Heart left ventricle (tissue), 13 donors: Measurements from ENCODE around the gene OLIG1.

Experiments used
- CTCF ChIP-seq, 12 donors: fragments of 200-600 bp; sonication (generic) in 4 of 12; IDR thresholded peaks; one replicate each; pipeline versions ENCODE4 v1.5.0 to v1.8.0; 2018 to 2022; ENCODE audit warnings: antibody characterized with exemption in 12 of 12, mild to moderate bottlenecking in 5 of 12
- POLR2A ChIP-seq, 2 donors: fragments of 450-650 bp; IDR thresholded peaks; one replicate each; pipeline ENCODE4 v1.6.1; 2017; ENCODE audit warnings: antibody characterized with exemption in 2 of 2, mild to moderate bottlenecking in 2 of 2, moderate library complexity in 2 of 2
- donor health status: ischemic (EF 13 %, LVEDD 7.1; RV severe dilation, severe dysfunction).
- donor health status: DM: no; HTN: yes; CAD: no.
- donor health status: DM: no; HTN: no; CAD: no.
- donor health status: ischemic (EF 25% LVEDD 6.9; RV normal size, moderate dysfunction).
- donor health status: ischemic (EF 25% LVEDD 5.7; RV mildly dilated, moderate dysfunction).
- donor health status: ischemic (EF 35%, LVEDD 5.7; RV mildly dilated, moderate dysfunction).
- donor health status: nonischemic (EF 11% LVEDD 7.7; RV severe dilation, severe dysfunction).
- donor health status: DM: yes; HTN: yes; CAD: no.
- donor health status: PGD.
- donor health status: ischemic (EF 29% LVEDD 5.4; RV normal size, mild dysfunction).
- donor health status: nonischemic (EF 23%, LVEDD 6.1; RV moderate dilation, normal function).

DNA sequence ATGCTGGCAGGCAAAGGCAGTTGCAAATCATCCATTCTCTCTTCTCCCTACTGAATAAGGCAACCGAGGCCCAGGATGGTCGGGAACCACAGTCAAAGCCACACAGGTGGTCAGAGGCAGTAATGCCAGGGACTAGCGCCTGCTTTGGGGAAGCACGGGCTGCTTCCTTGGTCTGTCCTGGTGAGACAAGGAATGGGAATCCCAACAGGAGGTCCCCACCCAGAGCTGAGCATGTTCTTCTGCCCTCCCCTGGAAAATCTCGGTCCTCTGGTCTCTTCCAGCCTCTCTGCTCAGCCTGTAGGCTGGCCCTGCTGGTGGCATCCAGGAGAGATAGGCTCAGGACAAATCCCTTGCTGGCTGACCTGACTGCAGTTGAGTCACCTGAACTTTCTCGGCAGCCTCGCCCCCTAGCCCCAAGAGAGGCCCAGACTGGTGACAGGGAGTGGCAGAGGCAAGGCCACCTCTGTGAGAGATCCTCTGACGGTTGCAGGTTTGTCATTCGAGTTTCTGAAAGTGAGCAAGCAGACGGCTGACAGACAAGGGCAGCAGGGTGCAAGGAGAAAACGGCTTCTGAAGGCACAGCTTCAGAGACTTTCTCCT, 5.8 kb downstream of the OLIG1 start:
- TF ChIP-seq CTCF (IDR thresholded peaks at IDR 0.05) (no peak), POLR2A (IDR thresholded peaks at IDR 0.05) (no peak)
